SU-DHL-6 (cell line): ENCODE measurements around the gene FAM120B.

ENCODE experiments used
- CTCF ChIP-seq: fragments of 200-600 bp; sonication (generic); IDR thresholded peaks from one replicate; pipeline ENCODE4 v1.5.1; 2017; ENCODE audit warnings: antibody characterized with exemption, mild to moderate bottlenecking, low read length, moderate library complexity; ENCODE audit not compliant: insufficient read depth, poor library complexity, severe bottlenecking
- EZH2phosphoT487 ChIP-seq: fragments of 200-600 bp; sonication (generic), shearing (Covaris generic); conservative IDR thresholded peaks from 2 replicates; pipeline ENCODE4 v1.6.1; 2018; ENCODE audit warnings: mild to moderate bottlenecking, antibody characterized with exemption, low read length, moderate library complexity, mixed read lengths

GRCh38 chr6:170371080-170371479, 64.5 kb downstream of the FAM120B start:
- TF ChIP-seq CTCF (no peak), EZH2phosphoT487 (no peak)
